HG03571 (cell line): ENCODE results near the gene YWHAQ.
"Not testable (repeated sequence)": the region's sequence is repeated elsewhere in the genome, so short reads cannot be mapped to it uniquely, and the experiment has no call there.

Experiments used
- ATAC-seq: cut with Tn5 transposase; IDR thresholded peaks from one replicate; pipeline ENCODE4 v1.9.1; 2021; ENCODE audit not compliant: unreplicated experiment

YWHAQ gene

DNA sequence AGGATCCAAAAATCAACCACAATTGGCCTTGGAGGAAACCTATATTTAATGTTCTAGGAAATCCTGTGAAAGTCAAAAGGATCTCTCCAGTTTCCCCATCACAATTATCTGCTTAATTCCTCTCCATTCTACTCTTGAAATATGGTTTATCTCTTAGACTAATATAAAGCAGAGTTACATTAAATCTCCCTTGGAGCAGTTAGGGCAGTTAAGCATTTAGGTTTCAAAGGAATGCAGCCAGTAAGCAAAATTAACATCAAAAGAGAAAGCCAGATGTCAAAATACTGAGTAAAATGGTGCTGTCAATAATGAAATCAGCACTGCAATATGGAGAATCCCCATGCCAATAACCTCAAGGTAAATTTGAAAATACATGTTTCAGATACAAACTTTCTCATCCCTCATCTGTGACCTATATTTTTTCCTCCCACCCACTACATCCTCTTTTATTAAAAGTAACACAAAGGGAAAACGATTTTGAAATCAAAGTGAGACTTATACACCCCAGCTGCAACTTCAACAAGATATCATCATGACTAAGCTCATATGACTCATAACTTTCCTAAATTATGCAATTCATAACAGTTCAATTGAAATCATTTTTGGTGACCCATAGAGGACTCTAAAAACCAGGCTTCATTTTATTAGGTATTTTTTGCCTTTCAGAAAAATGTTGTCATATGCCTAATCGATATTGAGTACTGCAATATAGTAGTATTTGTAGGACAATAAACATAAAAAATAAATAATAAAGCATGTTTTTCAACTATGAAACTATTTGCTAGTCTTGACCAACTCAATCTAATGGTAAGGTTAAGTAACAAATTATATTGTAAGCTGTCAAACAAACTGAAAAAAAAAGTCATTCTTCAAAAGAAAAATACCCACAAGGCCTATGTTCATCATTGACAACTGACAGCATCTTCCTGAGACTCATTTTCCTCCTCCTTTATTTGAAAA, 78.3 kb downstream of the YWHAQ start:
- ATAC-seq, result no peak

DNA sequence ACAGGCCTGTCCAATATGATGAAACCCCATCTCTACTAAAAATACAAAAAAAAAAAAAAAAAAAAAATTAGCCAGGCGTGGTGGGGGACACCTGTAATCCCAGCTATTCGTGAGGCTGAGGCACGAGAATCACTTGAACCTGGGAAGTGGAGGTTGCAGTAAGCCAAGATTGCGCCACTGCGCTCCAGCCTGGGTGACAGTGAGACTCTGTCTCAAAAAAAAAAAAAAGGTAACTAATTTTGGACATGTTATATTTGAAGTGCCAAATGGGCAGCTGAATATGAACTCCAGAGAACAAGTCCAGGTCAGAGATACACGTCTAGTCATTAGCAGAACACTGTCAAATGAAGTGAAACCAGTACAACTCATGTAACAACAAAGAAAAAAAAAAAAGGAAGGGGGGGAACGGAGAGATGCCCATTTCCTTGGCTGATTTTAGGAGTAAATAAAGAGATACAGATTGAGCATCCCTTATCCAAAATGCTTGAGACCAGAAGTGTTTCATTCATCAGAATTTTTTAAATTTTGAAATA, 79.9 kb downstream of the YWHAQ start:
- not testable (repeated sequence) for ATAC-seq

DNA sequence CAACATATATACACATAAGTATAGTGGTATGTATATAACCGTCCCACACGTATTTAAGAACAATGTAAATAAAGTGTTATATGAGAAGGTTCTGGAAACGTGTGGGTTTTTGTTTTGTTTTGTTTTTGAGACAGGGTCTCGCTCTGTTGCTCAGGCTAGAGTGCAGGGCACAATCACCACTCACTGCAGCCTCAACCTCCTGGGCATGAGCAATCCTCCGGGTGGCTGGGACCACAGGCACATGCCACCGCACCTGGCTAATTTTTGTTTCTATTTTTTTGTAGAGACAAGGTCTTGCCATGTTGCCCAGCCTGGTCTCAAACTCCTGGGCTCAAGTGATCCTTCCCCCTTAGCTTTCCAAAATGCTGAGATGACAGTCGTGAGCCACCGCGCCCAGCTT, 81.4 kb downstream of the YWHAQ start:
- ATAC-seq, result no peak

- peak; percentile 45 for ATAC-seq
Observed at GRCh38 chr2:9548506-9548905, 82.3 kb downstream of the YWHAQ start.

DNA sequence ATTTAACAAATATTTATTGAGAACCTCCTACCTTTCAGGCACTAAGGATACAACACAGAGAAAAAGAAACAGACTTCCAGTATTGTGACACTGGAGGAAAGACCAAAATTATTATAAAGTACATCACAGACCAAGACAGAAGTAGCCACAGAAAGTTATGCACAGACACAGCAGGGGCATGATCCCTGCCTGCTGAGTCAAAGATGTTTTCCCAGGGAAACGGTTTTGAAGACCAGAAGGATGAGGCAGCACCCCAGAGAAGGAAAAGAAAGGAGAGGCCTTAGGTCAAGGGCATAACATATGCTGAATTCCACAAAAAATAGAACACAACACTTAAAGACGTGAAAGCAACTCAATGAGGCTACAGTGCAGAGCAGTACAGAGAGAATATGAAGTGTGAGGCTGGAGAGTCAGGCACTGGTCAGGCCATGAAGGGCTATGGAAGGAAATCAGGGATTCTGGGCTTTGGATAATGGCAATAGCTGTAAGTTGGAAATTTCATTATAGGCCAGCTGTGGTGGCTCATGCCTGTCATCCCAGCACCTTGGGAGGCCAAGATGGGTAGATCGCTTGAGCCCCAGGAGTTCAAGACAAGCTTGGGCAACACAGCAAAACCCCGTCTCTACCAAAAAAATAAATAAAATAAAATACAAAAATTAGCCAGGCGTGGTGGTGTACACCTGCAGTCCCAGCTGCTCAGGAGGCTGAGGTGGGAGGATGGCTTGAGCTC, 83.4 kb downstream of the YWHAQ start:
- ATAC-seq, result no peak

DNA sequence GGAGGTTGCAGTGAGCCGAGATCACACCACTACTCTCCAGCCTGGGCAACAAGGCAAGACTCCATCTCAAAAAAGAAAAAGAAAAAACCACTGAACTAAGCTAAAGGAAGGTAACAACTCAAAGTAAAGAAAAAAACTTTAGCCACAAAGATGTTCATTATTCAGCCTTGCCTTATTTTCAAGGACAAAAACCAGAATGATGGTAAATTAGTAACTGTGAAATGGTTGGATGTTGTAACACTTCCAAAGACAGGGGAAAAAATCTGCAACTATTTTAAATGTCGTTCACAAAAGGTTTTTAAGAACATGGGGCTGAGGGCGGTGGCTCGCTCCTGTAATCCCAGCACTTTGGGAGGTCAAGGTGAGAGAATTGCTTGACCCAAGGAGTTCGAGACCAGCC, 85.3 kb downstream of the YWHAQ start:
- no peak for ATAC-seq

DNA sequence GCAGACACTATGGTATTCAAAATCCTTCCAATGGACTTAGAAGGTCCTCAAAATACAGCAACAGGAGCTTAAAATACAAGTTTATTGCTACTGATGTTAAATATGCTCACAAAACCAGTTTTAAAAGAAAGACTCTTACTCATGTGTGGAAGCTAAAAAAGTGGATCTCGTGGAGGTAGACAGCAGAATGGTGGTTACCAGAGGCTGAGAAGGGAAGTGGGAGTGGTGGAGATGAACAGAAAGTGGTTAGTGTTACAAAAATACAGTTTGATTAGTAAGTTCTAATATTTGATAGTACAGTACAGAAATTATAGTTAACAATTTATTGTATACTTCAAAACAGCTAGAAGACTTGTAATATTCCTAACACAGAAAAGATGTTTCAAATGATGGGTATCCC, 87.2 kb downstream of the YWHAQ start:
- ATAC-seq, result no peak

DNA sequence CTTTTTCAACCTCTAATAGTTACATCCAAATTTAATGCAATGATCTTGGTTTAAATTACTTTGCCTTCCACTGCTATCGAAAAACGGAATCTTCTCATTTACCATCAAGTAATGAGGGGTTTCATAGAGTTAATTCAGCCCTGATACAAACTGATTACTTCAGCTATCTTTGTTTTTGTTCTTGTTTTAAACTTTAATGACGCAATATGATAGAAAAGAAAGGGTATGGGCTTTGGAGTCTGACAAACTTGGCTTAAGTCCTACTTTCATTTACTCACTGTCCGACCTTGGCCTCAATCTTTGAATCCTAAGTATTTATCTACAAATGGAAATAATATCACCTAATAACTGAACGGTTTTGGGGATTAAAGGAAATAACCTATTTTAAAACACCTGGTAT, 91.3 kb downstream of the YWHAQ start:
- ATAC-seq, result no peak

GRCh38 chr2:9538000-9538507, 92.7 kb downstream of the YWHAQ start:
- no peak for ATAC-seq

DNA sequence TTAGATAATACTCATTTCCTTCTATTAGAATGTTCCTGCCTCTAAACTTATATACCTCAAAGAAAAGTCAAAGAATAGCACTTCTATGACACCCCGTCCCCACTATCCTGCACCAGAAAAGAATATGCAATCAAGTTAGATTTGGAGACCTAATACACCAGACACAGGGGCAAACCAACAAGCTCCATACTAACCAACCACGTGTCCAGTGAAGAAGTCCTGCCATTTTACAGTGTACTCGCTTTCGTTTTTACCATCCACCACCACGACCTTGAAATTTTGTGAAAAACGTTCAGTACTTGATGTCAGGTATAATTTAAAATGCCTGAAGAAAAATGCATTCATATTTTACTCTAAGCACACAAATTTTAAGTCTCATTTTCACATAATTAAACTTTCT, 94.3 kb downstream of the YWHAQ start:
- ATAC-seq, result no peak

GRCh38 chr2:9535177-9535576, 95.6 kb downstream of the YWHAQ start:
- peak; percentile 45 for ATAC-seq
